GM18951 (cell line): ENCODE results near the gene CRTC2.
A peak's percentile ranks its signal among the peaks of the same experiment; 100 is the strongest.
"Not testable (repeated sequence)": the region's sequence is repeated elsewhere in the genome, so short reads cannot be mapped to it uniquely, and the experiment has no call there.

ENCODE experiments used
- POLR2A ChIP-seq: IDR thresholded peaks from 4 replicates; pipeline ENCODE4 v1.6.1; 2011; ENCODE audit warnings: mild to moderate bottlenecking; ENCODE audit not compliant: insufficient read length, insufficient read depth; ENCODE audit errors: extremely low read depth
- in situ Hi-C: fragments of 300-500 bp; cut with MboI; formaldehyde crosslinking; loops from one replicate; pipeline ENCODE4 v1.12.0; 2022; ENCODE audit warnings: low sequenced_read_pairs, mixed read lengths, inconsistent platforms; ENCODE audit not compliant: unreplicated experiment

CRTC2 gene

DNA sequence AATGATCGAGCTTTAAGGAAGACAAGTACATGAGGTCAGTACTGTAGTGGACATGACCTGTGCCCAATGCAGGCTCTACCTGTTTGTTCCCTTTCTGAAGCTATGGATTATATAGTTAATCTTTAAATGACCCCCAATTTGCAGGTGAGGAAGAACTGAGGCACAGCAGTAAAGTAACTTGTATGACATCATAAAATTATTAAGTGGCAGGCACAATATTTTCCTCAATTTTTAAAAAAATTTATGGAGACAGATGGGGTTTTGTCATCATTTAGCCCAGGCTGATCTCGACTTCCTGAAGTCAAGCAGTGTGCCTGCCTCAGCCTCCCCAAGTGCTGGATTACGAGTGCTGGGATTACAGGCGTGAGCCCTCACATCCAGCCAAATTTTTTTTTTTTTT lies 32.0 kb downstream of the CRTC2 start:
- in situ Hi-C loops, result loop anchor here (10.0 kb wide), 1 partner anchor 92 kb away; no protein-coding TSS in a partner anchor
- no peak for TF ChIP-seq POLR2A

DNA sequence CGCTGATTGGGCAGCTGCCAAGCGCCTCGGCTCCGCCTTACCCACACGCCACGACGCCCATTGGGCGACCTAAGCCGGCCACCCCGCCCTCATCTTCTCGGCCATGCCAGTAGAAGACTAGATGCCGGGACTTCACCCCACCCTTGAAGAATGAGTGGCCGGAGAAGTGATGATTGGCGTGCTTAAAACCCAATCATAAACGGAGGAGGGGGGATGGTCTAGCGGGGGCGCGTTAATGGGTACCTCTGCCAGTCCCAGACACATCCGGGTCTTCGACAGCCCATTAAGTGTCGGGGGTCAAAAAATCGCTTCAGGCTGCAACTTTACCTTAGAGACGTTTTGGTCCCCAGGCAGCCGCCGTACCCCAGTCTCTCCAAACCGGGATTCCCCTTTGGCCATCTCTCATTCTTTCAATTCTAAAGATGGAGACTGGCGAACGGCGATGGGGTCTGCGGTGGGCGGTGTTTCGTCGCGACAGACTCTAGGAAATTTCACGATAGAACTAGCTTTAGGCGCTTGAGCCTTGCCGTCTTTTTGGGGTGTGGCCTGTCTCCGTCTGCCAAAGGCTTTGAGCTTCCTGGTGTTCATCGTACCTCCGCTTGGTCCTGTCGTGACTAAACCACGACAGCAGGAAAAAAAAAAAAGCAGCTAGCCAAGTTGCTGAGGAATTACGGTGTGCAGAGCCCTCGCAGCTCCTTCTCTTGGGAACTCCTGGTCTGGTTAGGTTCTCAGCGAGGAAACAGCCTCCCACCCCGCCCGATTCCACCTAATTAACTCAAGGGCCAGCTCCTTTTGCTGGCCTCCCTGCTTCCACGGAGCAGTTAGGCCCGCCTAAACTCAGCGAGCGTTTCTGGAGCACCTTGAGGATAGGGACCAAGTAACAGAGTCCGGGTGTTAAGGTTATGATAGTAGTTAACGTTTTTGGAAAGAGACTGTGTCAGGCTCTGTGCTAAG lies 35.2 kb downstream of the CRTC2 start, which contains the start of gene GATAD2B:
Gene GATAD2B (minus strand): TSS at position 1 of the 954 bp plus-strand sequence. CDS start 94,625 bp downstream, outside the sequence.
- in situ Hi-C loops, result loop anchor here (10.0 kb wide), 1 partner anchor 88 kb away; no protein-coding TSS in a partner anchor
- peak; percentile 74 for TF ChIP-seq POLR2A

GRCh38 chr1:153922076-153922971 lies 36.1 kb downstream of the CRTC2 start:
- peak; percentile 37 for TF ChIP-seq POLR2A
- in situ Hi-C loops, result loop anchor here (10.0 kb wide), 1 partner anchor 88 kb away; no protein-coding TSS in a partner anchor

DNA sequence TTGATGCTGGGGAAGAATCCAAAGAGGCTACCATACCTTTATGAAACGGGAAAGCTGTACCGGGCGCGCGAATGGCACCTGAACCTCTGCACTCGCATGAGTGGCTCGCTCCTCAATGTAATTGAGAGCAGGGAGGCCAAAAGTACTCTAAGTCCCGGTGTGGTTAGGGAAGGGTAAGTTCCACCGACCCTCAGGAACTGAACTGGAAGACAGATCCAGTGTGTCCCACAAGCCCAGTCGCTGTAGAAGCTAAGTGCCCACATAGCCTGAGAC lies 36.7 kb downstream of the CRTC2 start:
- in situ Hi-C loops, result loop anchor here (10.0 kb wide), 1 partner anchor 87 kb away; no protein-coding TSS in a partner anchor
- TF ChIP-seq POLR2A, result no peak

DNA sequence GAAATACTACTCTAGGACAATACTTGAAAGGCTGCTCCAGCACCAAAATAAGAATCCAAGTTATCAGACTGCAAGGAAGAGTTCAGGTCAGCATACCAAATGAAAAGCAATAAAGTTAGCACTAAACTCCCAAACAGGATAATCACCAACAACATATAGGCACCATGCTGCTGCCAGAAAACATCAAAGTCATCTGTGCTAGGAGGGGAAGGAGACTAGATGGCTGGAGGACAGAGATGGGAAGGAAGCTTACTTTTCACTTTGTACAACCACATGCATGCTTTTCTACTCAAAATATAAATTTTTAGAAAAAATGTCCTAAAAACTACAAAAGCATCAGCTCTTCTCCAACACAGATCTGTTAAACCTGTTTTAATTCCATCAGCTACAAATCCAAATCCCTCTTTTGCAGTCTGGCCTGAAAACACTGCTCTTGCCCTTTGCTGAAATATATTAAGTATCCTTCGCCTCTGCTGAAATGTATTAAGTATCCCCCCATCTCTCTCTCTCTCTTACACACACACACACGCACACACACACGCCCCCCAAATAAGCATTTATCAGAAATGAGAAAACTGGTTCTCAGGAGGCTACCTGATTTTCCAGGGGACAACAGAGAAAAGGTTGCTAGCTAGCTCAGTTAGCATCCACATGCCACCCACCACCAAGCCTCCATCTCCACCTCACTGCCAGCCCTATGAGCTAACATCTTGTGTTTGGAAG lies 37.2 kb downstream of the CRTC2 start:
- in situ Hi-C loops, result loop anchor here (10.0 kb wide), 1 partner anchor 86 kb away; no protein-coding TSS in a partner anchor
- TF ChIP-seq POLR2A, result no peak

DNA sequence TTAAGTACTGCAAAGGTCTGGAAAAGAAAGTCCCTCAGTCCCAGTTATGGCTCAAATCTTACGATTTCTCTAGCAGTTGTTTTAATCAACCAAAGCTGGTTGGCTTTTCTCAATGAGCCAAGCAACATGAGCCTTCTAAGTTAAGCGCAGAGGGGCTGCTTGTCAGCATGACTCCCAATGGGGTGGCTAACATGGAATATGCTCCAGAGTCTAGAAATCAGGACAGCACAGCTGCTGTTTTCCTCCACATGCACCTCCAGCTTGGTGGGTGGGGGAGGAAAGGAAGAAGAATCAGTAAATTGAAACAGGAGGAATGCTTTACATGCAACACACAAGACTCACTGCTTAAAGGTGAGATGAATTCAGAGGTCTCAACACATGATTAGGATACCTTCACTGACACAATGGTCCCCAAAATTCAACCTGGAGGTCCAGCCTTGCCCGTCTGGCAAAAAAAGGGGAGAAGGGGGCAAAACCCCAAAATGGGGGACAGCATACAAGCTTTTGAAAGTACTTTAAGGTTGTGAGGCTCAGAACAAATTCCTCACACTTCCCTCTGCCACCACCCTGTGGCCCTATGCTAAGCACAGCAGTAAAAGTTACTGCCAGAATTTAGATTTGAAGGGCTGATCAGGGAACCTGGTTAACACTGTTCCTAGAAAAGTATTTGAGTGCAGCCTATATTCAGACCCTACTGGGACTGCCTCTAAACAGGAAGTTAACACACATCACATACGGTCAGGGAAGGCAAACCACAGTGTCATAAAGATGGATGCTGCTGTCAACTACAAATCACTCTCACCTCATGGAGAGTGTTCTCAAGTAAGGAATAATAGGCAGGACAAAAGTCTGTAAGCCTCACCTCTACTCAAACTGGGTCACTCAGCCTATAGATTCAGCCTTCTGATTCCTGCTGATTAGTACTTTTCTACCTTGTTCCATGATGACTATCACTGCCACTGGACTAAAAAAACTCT lies 38.2 kb downstream of the CRTC2 start:
- in situ Hi-C loops, result loop anchor here (10.0 kb wide), 1 partner anchor 85 kb away; no protein-coding TSS in a partner anchor
- no peak for TF ChIP-seq POLR2A

- in situ Hi-C loops, result no loop called here
- TF ChIP-seq POLR2A, result no peak
These were observed 42.1 kb downstream of the CRTC2 start for GRCh38 chr1:153916297-153916696.

- in situ Hi-C loops, result no loop called here
- TF ChIP-seq POLR2A, result no peak
These were observed 46.1 kb downstream of the CRTC2 start for GRCh38 chr1:153912349-153912748.

- in situ Hi-C loops, result not testable (repeated sequence)
These were observed 47.9 kb downstream of the CRTC2 start for GRCh38 chr1:153910560-153910959.

- TF ChIP-seq POLR2A, result no peak
- in situ Hi-C loops, result no loop called here
These were observed 50.3 kb downstream of the CRTC2 start for GRCh38 chr1:153908071-153908470.

- no peak for TF ChIP-seq POLR2A
- in situ Hi-C loops, result no loop called here
These were observed 51.3 kb downstream of the CRTC2 start for GRCh38 chr1:153907134-153907533.

DNA sequence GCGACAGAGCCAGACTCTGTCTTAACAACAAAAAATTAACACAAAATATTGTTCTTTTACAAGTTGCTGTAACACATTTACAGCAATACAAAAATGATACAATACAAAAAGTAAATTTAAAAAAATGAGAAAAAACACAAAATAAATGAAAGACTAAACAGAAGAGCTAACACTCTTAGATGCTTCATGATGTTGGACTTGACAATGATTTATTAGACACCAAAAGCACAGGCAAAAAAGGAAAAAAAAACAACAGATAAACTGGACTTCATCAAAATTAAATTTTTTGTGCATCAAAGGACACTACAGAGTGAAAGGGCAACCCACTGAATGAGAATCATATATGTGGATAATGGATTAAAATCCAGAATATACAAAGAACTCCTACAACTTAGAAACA lies 52.0 kb downstream of the CRTC2 start:
- no peak for TF ChIP-seq POLR2A
- in situ Hi-C loops, result no loop called here

DNA sequence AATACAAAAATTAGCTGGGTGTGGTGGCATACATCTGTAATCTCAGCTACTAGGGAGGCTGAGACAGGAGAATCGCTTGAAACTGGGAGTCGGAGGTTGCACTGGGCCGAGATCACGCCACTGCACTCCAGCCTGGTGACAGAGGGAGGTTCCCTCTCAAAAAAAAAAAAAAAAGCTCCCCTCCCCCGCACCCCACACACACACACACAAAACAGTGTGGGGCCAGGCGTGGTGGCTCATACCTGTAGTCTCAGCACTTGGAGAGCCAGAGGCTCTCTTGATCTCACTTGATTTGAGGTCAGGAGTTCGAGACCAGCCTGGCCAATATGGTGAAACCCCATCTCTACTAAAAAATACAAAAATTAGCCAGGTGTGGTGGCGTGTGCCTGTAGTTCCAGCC lies 52.5 kb downstream of the CRTC2 start:
- in situ Hi-C loops, result not testable (repeated sequence)
